ENCODE results near the gene AQP3. TPM values are rescaled to one million over a fixed set of nuclear protein-coding genes. Genes with fewer than 3 reads are reported as not detected.

The AQP3 gene
- polyA plus RNA-seq, 2 of the 4 experiments (the other 2 are of a cell fraction), result 6.2 to 18.8 TPM

GRCh38 chr9:33468215-33468730, 20.9 kb upstream of the AQP3 start (continued):
- TF ChIP-seq USF2 (IDR thresholded peaks at IDR 0.05), result no peak
- no peak for TF ChIP-seq CHD2 (IDR thresholded peaks at IDR 0.05; ENCODE audit: low read length, partially characterized antibody)

- no peak overlapping the region for H3K4me3 ChIP-seq
- ChIA-PET POLR2A (interaction anchor here (1.4 kb wide), 1 partner anchor 63 kb away, joined by 3 read pairs; no protein-coding TSS in a partner anchor), CTCF (interaction anchor here (0.6 to 41.9 kb wide), 22 partner anchors 1 to 254 kb away, joined by 3 to 834 read pairs (median 6); partner anchors contain the start of genes ANKRD18B, AQP3, AQP7 and NOL6)
Measured at GRCh38 chr9:33467526-33467925, 20.1 kb upstream of the AQP3 start.

GRCh38 chr9:33466565-33467495, 19.4 kb upstream of the AQP3 start:
- WGBS (ENCODE audit: missing lambda C conversion rate), result 58% methylated on average over 24 of the region's 24 CpGs
- CTCF ChIA-PET, result interaction anchor here (0.6 to 41.9 kb wide), 36 partner anchors 1 to 255 kb away, joined by 3 to 834 read pairs (median 4); partner anchors contain the start of genes ANKRD18B, AQP3, AQP7 and NFX1
- Histone ChIP-seq H3K4me2 (no peak overlapping the region), H3K4me3 (no peak overlapping the region), H3K27ac (peak overlapping the region in 1 of 2 experiments; percentile 57; a peak in 2 of 6 replicates), H3K4me1 (peaks cover 4% of the 10 kb centered on the region), H3K9me3 (no peaks in the 10 kb centered on the region)
- no peak for TF ChIP-seq EP300 (IDR thresholded peaks at IDR 0.05)
- TF ChIP-seq SMC3 (IDR thresholded peaks at IDR 0.05), result peak; percentile 96
- TF ChIP-seq RAD21 (conservative IDR thresholded peaks at IDR 0.05 in 1 of 2, IDR thresholded peaks at IDR 0.05 in 1 of 2), result peak; percentile 90 to 92
- TF ChIP-seq CTCF (IDR thresholded peaks at IDR 0.05), result peak; percentile 88
- peak; percentile 7 for FAIRE-seq
- peak; percentile 55 to 75 for DNase-seq (ENCODE audit: low read depth in 1 of 2, low spot score in 1 of 2)
- POLR2A ChIA-PET, result interaction anchor here (0.9 to 1.4 kb wide), 3 partner anchors 51 to 92 kb away, joined by 3 to 4 read pairs (median 3); no protein-coding TSS in a partner anchor
- peak; percentile 74 to 90 for ATAC-seq

More at GRCh38 chr9:33467526-33467925, 20.1 kb upstream of the AQP3 start:
- FAIRE-seq (no peak), DNase-seq (ENCODE audit: low read depth in 1 of 2, low spot score in 1 of 2) (no peak), ATAC-seq (no peak)
- H3K9me3 ChIP-seq, result no peaks in the 10 kb centered on the region
- no peak for TF ChIP-seq RCOR1 (IDR thresholded peaks at IDR 0.05; ENCODE audit: low read depth, low read length)
- no peak for TF ChIP-seq FOSB (CRISPR knock-in tag; IDR thresholded peaks at IDR 0.05)
- TF ChIP-seq RAD21 (conservative IDR thresholded peaks at IDR 0.05 in 1 of 2, IDR thresholded peaks at IDR 0.05 in 1 of 2), result no peak
- TF ChIP-seq RARB (CRISPR knock-in tag; IDR thresholded peaks at IDR 0.05), result no peak
- peaks cover 11% of the 10 kb centered on the region for H3K4me1 ChIP-seq
- WGBS (ENCODE audit: missing lambda C conversion rate), result 88% methylated on average over 6 of the region's 7 CpGs
- no peak overlapping the region for H3K27ac ChIP-seq
- H3K4me2 ChIP-seq, result no peak overlapping the region

- Histone ChIP-seq H3K4me2 (no peak overlapping the region), H3K27ac (peak overlapping the region in 1 of 2 experiments; percentile 57; a peak in 2 of 6 replicates), H3K9me3 (no peaks in the 10 kb centered on the region), H3K4me3 (no peak overlapping the region), H3K4me1 (no peaks in the 10 kb centered on the region)
- 90% methylated on average over 27 of the region's 27 CpGs for WGBS (ENCODE audit: missing lambda C conversion rate)
- TF ChIP-seq RNF2 (IDR thresholded peaks at IDR 0.05; ENCODE audit: borderline replicate concordance, low read depth) (no peak), JUNB (IDR thresholded peaks at IDR 0.05) (no peak), NR3C1 (IDR thresholded peaks at IDR 0.05) (no peak), ELK1 (IDR thresholded peaks at IDR 0.05; ENCODE audit: low read depth, low read length) (no peak)
- FAIRE-seq, result no peak
- ChIA-PET CTCF (interaction anchor here (0.7 to 41.9 kb wide), 33 partner anchors 0 to 256 kb away, joined by 3 to 834 read pairs (median 5); partner anchors contain the start of genes ANKRD18B, AQP3, AQP7 and NFX1), POLR2A (interaction anchor here (0.9 to 1.4 kb wide), 4 partner anchors 8 to 91 kb away, joined by 3 to 5 read pairs (median 4); partner anchors contain the start of gene NOL6)
- no peak for ATAC-seq
- no peak for DNase-seq (ENCODE audit: low read depth in 1 of 2, low spot score in 1 of 2)
Measured at GRCh38 chr9:33465596-33466564, 18.5 kb upstream of the AQP3 start.

Measured in A549 (cell line).